GM19324 (cell line): ENCODE results near the gene EHD4.
A peak's percentile ranks its signal among the peaks of the same experiment; 100 is the strongest.

ENCODE experiments used
- ATAC-seq: cut with Tn5 transposase; IDR thresholded peaks from one replicate; pipeline ENCODE4 v1.9.1; 2021; ENCODE audit warnings: mild to moderate bottlenecking, moderate library complexity; ENCODE audit not compliant: unreplicated experiment, low FRiP score

EHD4 gene

DNA sequence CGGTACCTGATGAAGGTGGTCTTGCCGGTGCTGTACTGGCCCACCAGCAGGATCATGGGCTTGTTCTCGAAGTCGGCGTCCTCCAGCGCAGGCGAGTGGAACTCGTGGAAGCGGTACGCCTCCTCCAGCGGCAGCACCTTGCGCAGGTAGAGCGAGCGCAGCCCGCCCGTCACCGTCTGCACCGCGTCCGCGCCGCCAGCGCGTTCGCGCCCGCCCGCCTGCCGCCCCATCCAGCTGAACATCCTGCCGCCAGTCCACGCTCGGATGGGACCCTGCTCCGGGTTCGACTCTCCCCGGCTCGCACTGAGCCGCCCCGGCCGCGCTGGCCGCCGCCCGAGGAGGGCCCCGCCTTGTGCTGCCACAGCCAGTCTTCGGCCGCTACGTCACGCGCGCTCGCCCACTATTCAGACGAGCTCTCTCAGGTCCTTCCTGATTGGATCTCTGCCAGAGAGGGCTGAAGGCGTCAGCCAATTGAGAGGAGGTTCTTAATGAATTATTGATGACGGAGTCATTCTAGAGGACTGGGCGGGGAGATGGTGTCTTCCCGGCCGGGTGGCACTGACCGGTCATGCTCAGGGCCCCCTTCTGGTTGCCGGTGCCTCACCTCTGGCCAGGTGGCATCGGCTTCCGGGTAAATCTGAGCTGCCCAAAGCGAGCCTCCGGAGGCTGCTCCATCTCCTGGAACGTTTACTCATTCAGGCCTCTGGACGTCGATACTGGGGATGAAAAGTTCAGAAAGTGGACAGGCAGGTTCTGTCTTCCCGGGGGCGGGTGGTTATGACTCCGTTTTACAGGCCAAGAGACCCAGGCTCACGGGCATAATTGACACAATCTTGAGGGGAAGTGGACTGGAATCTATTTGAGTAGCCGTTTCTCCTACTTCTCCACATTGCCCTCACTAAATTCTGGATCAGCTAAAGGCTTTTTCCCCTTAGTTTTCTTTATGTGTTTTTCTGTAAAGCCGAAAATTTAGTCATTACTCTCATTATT is at the start of gene EHD4:
TSS of gene EHD4 (minus strand) at position 305 of the 990 bp plus-strand sequence. CDS start at position 242, 63 bp downstream.
- peak; percentile 86 for ATAC-seq

DNA sequence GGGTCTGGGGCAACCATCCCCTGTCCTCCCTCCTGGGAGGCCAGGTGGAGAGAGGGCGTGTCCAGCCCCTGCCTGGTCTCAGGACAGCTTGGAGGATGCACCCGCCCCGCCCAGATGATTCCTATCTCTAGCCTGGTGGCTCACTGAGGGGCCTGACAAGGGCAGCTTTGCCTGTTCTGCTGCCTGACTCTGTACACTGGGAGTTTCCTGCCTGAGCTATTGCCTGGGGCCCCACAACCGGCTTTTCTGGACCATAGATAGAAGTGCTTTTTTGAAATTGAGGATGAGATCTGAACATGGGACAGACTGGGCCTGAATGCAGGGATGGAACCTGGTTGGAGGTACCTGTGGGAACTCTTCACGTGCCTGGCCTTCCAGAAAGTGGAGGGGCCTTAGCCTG is 49.2 kb upstream of the EHD4 start:
- no peak for ATAC-seq

DNA sequence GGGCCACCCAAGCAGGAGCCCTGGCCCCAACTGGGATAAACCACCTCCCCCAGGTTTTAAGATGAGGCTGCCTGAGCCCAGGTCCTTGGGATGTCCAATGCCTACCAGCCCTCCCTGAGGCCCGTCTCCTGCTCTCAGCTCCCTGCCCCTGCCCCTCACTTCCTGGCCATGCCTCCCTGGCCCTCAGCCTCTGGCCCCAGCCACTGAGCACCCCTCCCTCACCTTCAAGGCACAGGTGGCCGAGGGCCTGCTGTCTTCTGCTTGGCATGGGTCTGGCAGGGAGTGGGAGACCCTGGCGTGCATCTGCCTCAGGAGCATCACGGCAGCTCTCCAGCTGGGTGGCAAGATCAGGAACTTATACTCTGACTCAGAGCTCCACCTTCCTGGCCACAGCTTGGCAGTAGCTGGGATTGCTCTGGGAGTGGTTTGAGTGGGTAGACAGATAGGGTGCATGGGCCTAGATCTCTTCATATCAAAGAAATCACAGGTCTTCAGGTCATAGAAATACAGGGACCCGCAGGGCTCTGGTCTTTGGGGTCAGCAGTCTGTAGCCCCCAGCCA is 48.4 kb upstream of the EHD4 start, which contains the start of gene PLA2G4E:
TSS of gene PLA2G4E (minus strand) at position 330 of the 561 bp plus-strand sequence. CDS start at position 318, 12 bp downstream.
- ATAC-seq, result no peak

DNA sequence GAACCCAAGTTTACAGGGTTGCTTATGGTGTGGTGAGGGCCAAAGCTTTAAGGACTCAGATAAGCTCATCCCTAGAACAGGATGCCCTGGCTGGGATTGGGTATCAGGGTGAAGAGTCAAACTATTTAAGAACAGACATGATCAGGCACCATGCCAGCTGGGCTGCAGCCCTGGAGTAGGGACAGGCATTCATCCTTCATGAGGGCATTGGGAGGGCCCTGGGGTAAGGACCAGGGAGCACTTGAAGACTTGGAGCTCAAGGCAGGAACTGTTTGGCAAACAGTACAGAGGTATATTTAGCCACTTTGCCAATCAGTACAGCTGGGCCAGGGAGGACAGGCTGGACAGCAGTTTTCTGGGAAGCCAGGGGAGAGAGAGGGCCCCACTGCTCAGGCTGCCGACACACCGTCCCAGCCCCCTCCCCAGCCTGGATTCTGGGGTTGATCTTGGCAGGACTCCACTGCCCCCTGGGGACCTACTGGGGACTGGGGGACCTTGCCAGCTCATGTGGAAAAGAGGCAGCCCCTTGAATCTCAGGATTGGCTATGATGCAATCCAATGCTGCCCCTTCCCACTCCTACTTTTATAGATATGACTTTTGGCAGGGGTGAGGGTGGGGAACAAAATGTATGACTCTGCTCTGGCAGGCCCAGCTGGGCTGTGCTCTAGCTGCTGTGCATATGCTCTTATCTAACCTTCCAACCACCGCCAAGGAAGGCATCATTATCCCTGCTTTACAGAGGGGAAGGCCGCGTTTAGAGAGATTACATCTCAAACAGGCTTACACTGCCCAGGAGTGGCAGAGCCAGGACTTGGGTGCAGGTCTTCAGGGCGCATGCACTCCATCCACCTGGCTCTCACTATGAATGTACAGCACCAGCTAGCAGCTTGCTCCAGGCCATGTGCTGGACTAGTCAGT is 46.2 kb upstream of the EHD4 start:
- ATAC-seq, result no peak

DNA sequence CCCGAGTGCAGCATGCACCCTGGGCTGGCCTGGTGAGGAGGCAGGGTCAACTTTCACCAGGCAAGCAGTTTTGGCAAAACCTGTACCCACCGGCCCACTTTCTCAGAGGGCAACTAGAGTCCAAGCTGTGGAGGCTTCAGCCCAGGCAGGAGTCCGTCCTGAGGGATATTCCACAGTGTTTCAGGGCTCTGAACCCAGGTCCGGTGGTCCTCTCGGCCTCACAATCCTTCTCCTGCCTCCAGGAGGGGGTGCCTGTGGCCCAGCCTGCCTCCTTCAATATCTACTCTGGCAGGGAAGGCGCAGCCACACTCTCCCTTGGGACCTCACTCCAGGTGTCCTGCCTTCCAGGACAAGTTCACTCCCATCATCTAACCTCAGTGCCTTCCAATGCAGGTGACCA is 44.6 kb upstream of the EHD4 start:
- ATAC-seq, result no peak

DNA sequence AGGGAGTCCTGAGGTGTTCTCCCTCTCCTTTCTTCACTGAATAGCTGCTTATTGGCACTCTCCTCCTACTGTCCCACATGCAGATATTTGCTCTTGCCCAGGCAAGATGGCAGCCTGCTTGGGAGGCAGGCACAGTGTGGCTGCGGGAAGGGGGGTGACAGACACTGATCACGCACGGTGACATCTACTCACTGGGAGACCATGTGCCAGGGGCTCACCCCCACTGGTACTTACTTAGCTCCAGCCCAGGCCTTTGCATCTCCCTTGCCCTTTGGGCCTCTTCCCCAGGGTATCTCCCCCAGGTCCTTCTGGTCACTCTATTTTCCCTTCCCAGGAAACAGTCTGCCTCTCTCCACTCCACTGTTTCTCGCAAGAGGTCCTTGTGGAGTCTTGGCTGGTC is 42.0 kb upstream of the EHD4 start:
- no peak for ATAC-seq

DNA sequence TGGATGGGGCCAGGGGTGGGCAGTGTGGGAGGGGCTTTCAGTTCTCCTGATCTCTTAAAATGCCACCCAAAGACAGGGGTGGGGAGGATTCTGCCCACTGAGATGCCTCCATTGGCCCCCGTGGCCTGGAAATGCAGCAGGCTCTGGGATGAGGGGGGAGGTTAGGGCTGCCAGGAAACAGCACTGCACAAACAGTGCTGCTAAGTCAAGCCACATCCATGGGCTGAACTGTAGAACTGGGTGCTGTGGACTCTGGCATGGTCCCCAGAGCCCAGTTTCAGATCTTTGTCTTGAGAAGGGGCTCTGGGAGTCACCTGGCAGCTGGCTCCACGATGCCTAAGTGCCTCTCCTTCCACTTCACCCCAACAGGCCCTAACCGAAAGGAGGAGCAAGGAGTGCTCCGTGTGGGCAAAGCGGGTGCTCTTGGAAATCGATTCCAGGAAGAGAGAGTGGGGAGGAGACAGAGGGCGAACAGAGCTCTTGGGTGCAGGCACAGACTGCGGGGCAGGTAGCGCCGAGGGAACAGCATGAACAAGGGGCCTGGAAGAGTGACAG is 40.6 kb upstream of the EHD4 start:
- ATAC-seq, result no peak

DNA sequence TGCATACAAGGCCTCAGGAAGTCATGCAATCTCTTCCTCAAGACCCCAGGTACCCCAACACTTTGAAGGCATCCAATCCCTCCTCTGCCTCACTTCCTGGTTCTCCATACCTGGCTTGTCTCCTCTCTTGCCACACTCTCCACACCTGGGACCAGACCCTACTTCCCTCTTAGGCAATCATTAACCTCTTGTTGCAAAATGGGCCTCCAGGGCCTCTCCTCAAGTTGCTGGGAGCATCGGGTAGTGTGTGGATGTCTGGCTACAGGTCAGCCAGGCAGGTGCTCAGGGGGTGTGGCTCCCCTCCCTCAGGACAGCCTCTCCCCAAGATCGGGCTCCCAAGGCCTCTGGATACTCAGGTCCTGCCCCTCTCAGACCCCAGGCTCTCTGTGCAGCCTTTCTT is 39.9 kb upstream of the EHD4 start:
- ATAC-seq, result no peak

DNA sequence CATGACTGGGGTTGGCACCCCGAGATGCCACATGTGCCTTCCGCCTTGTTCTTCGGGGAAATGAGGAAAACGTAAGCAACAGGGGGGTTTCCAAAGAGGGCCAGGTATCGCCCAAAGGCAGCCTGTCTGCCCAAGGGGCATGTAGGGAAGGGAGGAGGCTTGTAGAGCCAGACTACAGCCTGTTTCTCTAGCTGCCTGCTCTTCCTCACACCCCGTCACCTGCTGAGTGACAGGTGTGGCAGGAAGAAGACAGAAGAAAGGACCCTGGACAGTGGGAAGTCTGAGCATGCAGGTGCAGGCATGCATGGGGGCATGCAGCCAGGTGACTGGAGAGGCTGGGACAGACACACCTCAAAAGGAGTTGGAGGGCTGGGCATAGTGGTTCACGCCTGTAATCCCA is 38.7 kb upstream of the EHD4 start:
- ATAC-seq, result no peak

DNA sequence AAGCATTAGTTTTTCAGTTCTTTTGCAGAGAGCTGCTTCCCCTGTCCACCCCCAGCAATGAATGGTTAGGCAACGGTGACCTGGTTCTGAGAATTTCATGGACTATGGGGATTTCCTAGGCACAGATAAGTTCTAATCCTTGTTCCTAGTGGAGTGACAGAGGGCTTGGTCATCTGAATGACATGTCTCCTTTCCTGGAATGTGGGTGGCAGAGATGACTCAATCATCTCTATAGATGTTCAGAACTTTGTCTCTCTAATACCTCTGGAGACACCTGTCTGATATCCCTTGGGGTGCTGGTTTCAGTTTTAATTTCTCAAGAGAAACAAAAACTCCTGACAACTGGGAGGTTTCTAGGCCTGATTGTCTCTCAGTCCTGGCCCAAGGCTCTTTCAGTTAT is 38.1 kb upstream of the EHD4 start:
- ATAC-seq, result peak; percentile 50

DNA sequence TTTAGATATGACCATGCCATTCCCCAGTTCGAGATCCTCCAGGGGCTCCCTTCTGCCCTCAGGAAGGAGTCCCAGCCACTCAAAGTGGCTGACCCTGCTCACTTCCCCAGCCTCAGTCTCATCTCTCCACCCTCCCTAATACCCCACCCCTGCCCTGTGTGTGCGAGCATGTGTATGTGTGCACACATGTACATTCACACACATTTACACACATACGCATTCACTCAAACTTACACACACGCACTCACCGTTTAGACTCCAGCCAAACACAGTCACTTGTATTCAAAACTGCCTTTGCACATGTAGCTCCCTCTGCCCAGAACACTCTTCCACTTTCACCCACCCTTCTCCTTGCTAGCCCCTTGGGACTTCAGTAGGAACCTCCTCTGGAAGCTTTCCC is 37.1 kb upstream of the EHD4 start:
- no peak for ATAC-seq

DNA sequence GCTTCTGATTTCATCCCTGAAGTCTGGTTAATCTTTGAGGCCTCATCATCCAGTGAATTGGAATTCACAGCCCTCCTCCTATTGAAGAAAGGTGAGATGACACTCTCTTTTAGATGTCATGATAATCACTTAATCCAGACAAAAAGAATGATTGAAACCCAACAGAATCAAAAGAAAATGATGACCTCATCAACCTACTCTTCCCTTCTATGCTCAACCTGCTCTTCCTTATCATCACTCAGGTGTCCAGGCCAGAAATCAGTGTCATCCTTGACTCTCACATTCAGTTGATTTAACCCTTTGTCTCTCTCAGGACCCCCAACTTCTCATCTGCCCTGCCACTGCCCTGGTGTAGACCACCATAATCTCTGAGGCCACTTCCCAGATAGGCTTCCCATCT is 36.7 kb upstream of the EHD4 start:
- ATAC-seq, result no peak

DNA sequence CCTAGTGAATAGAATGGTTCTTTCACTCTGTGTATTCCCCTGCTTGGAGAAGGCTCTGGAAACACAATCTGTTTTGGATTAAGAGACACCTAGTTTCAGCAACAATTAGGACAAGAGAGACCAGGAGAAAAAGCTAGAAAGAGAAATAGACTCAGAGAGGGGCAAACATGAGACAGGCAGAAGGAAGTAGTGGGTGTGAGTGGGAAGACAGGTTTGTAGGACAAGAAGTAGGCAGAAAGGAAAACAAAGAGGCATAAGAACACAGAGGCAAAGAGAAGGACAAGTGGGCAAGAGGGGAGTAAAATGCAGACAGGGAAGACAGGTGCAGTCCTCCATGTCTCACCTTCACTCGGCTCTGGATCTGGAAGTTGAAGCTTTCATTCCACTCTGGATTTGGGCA is 35.0 kb upstream of the EHD4 start:
- ATAC-seq, result no peak

DNA sequence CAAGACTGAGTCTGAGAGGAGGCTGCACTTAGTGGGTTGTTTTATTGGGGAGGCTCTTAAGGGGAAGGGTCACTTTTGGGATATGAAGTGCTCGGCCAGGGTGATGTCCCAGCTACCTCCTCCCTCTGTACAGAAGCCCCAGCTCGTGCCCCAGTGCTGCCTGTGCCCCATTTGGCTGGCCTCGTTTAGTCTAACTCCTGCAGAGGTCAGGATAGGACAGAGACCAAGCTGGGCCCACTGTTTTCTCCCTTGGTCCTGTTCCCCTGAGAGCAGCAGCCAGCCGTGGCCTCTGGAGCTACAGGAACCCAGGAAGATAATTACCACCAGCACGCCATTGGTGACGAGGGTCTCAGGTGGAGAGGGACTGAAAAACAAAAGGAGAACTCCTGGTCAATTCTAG is 30.0 kb upstream of the EHD4 start:
- ATAC-seq, result no peak

DNA sequence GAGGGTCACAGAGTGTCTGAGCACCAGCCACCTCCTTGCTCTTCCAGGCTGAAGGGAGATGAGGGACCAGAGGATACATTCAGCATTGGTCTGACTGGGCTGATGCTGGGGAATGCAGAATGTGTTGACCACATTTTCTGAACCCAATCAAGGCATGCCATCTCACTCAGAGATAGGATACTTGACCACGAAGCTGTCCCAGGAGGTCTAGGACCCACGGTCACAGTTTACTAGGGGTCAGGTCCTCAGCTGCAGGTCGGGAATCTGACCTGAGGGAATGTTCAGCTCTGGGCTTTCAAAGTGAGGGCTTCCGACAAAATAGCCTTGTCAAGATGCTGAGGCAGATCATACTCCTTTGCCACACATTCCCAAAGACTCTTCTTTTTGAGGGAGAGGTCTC is 28.9 kb upstream of the EHD4 start:
- no peak for ATAC-seq

DNA sequence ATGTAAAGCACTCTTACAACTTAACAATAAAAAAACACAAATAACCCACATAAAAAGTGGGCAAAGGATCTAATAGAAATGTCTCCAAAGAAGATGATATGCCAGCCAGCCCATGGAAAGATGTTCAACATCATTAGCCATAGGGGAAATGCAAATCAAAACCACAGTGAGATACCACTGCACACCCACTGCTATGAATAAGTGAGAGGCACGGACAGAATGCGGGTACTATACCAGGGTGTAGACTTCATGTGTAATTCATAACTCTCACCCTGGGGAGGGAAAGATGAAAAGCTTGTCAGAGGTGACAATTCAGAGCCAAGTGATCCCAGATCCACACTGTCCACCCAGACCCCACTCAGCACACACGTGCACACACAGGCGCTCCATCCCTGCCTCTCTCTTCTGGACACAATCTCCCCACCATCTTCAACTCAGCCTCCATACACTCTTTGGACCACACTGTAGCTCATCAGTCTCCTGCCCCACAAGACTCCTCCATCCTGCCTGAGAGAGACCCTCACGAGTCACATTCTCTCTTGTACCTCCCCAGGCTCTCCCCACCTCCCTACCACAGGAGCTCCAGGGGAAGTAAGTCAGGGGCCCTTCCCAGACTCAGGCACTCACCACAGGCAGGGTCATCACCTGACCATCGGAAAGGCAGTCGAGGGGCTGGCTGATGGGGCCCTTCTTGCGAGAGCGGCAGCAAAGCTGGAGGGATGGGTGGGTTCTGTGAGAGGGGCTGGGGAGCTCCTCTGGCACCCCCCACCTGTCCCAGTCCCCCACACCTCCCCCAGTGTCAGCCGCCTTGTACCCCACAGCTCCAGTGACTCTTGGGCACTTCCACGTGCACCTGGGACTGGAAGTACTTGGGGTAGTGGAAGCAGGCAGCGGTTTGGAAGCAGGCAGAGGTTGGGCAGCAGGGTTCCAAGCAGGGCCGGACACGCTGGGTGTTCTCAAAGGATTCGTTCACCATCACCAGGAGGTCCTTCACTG is 27.2 kb upstream of the EHD4 start:
- no peak for ATAC-seq

DNA sequence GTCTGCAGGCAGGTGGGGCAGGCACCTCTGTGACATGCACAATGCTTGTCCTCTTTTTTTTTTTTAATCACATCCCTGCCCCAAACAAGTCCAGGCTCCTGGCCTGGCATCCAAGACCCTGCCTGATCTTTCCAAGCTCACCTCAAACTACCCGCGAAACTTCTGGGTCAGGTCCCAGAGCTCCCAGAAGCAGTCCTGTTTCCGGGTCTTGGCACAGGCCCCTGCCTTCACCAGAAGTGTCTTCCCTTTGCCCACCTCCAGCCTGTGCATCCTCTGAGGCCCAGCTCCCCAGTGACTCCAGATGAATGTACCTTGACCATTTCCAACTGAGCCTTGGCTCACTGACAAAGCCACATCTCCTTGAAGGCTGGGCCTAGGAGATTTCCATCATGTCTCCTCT is 25.5 kb upstream of the EHD4 start:
- ATAC-seq, result no peak

DNA sequence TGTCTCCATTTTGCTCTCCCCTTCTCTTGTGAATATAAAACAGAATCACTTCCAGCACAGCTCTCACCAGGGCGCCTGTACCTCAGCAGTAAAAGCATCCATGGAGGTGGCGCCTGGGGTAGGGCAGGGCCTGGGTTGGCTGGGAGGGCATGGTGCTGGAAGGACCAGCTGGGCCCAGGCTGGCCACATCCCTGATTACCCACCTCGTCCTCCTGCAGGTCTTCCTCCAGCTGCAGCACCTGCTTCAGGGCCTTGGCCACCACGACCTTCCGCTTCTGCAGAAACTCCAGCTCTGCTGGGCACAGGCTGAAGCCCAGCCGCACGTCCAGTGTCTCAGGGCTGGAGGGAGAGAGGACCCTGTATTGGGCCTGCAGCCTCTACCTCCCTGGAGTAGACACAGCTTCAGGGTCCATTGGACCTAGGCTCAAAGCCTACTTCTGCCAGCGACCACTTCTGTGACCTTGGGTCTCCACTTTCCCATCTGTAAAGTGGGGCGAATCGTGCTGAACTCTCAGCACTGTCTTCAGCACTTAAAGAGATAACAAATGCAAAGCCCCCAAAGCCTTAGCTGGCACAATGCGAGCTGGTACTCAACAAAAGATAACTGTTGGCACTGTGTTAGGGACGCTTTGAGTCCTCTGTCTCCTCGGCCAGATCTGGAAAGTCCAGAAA is 24.7 kb upstream of the EHD4 start:
- ATAC-seq, result no peak

DNA sequence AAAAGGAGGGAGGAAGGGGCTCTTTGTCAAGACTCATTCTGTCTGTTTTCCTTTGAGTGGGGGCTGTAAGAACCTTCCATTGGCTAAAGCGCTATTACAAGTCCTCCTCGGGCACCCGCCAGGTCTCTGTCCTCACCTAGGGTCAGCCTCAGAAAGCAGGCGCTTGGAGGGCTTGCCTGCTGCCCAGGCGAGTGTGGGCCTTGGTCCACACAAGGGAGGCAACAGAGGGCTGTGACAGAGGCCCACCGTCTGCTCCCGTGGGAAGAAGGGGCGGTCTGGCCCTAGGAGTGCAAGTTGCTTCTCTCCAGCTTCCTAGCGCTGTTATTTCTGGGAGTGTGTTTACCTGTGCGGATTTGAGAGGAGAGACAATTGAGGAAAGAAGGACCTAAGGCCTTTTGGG is 24.0 kb upstream of the EHD4 start:
- no peak for ATAC-seq
